Suprapubic skin (tissue), 4 donors: ENCODE measurements around the gene CXCR5. TPM values are rescaled to one million over a fixed set of nuclear protein-coding genes. Genes with fewer than 3 reads are reported as not detected.

Experiments
- DNase-seq, 2 donors: peaks; one replicate each; pipeline ENCODE4 v3.0.0-alpha.2; 2019; ENCODE audit warnings: low spot score in 2 of 2
- H3K27ac ChIP-seq: fragments of 200-600 bp; sonication (generic); one replicate; pipeline ENCODE4 v1.5.1; 2019
- H3K27me3 ChIP-seq: fragments of 200-600 bp; sonication (generic); one replicate; pipeline ENCODE4 v1.5.1; 2019
- H3K36me3 ChIP-seq: fragments of 200-600 bp; sonication (generic); one replicate; pipeline ENCODE4 v1.5.1; 2019
- H3K4me1 ChIP-seq: fragments of 200-600 bp; sonication (generic); one replicate; pipeline ENCODE4 v1.5.1; 2019
- H3K4me3 ChIP-seq: fragments of 200-600 bp; sonication (generic); one replicate; pipeline ENCODE4 v1.5.1; 2019; ENCODE audit warnings: mild to moderate bottlenecking
- H3K9me3 ChIP-seq: fragments of 200-600 bp; sonication (generic); one replicate; pipeline ENCODE4 v1.5.1; 2019
- EP300 ChIP-seq: sonication (generic); formaldehyde crosslinking; IDR thresholded peaks from one replicate; pipeline ENCODE4 v1.6.1; 2017; ENCODE audit warnings: antibody characterized with exemption
- POLR2A ChIP-seq, 2 donors: fragments of 450-650 bp; IDR thresholded peaks; one replicate each; pipeline ENCODE4 v1.6.1; 2017; ENCODE audit warnings: antibody characterized with exemption in 2 of 2, mild to moderate bottlenecking in 2 of 2, moderate library complexity in 2 of 2
- POLR2AphosphoS5 ChIP-seq, 3 donors: sonication (generic); formaldehyde crosslinking; IDR thresholded peaks; one replicate each; pipeline ENCODE4 v1.6.1; 2017; ENCODE audit warnings: antibody characterized with exemption in 3 of 3
- WGBS: methylation state at CpG from one replicate; pipeline ENCODE4 v1.1.5; 2018; 5-methylcytosine and 5-hydroxymethylcytosine counted together
- total RNA-seq, 4 donors: library from RNA; depleted of rRNA; stranded (reverse); fragments of >200 nt; gene quantifications; one replicate each; pipeline ENCODE4 v1.1.0, GENCODE V29; 2016
- TF ChIP-seq, protein P1 (sequence below), 2 donors: fragments of 200-600 bp in 1 of 2; fragments of 450-650 bp in 1 of 2; sonication (generic) in 1 of 2; IDR thresholded peaks; one replicate each; pipeline ENCODE4 v1.5.1; 2016 to 2019; ENCODE audit warnings: antibody characterized with exemption in 2 of 2, mild to moderate bottlenecking in 1 of 2, moderate library complexity in 1 of 2

Gene CXCR5
- total RNA-seq, 4 donors from 2014 or later, result not detected

DNA sequence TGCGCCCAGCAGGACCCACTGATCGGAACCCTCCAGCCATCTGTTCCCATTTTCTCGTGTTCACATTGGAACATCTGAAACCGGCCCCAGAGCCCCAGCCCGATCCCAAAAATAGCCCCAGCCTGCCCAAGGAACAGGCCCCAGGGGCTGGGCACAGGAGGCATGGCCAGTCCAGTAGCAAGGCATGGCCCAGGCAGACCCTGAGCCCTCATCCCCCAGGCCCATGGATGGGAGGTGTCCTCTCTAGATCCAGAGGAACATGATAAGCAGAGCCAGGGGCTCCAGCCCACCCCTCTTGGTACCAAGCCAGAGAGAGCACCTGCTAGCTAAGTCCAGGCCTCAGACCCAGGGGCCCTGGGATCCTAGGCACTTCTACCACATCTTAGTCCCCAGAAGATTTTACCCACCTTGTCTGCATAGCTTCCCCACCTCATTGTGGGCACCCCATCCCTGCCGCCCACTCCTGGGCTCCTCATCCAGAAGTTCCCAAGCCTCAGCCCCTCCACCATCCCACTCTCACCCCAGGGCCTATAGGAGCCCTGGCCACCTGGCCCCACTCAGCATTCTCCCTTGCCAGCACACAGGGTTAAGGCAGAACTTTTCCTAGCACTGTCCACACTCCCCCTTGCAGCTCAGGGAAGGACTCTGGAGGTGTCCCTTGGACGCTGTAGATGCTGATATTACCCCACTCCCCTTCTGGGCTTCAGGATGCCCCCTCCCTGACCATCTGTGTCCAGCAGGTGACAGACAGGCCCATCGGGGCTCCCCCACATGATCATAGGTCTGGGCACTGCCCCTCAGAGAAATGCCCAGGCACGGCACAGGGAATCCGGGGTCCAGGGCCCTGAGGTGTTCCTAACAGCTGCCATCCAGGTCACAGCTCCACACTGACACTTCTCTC, 32.5 kb downstream of the CXCR5 start:
- TF ChIP-seq POLR2A (IDR thresholded peaks at IDR 0.05) (no peak), EP300 (no peak), POLR2AphosphoS5 (IDR thresholded peaks at IDR 0.05) (no peak)
- TF ChIP-seq, protein P1, sequence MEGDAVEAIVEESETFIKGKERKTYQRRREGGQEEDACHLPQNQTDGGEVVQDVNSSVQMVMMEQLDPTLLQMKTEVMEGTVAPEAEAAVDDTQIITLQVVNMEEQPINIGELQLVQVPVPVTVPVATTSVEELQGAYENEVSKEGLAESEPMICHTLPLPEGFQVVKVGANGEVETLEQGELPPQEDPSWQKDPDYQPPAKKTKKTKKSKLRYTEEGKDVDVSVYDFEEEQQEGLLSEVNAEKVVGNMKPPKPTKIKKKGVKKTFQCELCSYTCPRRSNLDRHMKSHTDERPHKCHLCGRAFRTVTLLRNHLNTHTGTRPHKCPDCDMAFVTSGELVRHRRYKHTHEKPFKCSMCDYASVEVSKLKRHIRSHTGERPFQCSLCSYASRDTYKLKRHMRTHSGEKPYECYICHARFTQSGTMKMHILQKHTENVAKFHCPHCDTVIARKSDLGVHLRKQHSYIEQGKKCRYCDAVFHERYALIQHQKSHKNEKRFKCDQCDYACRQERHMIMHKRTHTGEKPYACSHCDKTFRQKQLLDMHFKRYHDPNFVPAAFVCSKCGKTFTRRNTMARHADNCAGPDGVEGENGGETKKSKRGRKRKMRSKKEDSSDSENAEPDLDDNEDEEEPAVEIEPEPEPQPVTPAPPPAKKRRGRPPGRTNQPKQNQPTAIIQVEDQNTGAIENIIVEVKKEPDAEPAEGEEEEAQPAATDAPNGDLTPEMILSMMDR (IDR thresholded peaks at IDR 0.05), result no peak
- peak overlapping the region; percentile 13 for H3K4me3 ChIP-seq

DNA sequence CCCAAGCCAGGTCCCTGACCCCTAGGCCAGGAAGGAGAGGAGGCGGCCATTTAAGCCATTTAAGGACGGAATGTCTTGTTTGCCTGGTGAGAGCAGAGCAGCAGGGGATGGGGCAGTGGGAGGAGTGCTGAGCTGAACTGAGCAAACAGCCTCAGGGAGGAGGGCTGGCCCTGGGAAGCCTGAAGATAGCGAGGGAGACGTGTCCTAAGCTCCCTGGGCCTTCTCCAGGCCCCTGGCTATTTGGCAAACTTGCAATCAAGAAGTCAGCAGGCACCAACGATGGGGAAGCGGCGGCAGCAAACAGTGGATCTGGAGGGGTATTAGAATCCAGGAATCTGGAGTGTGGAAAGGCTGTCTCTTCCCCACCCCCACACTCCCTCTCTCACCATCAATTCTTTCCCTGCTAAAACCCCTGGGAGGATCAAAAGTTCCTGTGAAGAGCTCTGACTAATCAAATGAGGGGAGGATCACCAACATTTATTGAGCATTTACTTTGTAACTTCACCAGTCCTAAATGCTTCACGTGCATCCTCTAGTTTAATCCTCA, 33.2 kb downstream of the CXCR5 start:
- TF ChIP-seq POLR2A (IDR thresholded peaks at IDR 0.05) (no peak), EP300 (no peak), POLR2AphosphoS5 (IDR thresholded peaks at IDR 0.05) (no peak)
- TF ChIP-seq, protein P1 (IDR thresholded peaks at IDR 0.05), result no peak

More for the DNA sequence above, 32.5 kb downstream of the CXCR5 start:
- peaks cover 100% of the 10 kb centered on the region for H3K4me1 ChIP-seq
- no peaks in the 10 kb centered on the region for H3K27me3 ChIP-seq
- H3K36me3 ChIP-seq, result no peaks in the 10 kb centered on the region
- WGBS, result 50% methylated on average over 2 of the region's 10 CpGs
- H3K27ac ChIP-seq, result peak overlapping the region; percentile 96
- no peak for DNase-seq
- no peaks in the 10 kb centered on the region for H3K9me3 ChIP-seq

DNA sequence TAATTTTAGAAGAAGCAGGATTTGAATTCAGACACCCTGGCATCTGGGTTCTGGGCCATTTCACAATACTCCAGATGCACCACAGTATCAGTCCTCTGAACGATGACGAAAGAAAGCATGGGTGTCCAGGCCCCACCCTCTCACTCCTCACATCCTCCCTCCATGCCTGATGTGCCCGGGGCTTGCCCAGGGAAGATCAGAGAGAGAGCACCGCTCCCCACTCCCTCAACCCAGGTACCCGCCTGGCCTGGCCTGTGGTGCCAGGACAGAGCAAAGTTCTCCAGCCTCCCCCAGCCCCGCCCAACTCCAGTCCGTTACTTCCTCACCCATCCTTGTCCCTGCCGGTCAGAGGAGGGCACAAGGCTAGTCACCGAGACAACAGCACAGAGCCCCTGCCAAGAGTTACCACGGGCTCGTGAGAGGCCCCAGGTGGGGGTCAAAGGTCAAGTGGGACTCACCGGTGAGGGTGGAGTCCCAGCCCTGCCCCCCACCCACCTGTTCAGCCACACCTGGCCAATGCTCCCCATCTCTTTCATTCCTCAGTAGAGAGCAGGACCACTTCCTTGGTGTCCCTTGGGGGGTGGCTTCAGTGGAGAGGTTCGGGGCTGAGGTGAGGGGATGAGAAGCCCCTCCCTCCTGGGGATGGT, 33.9 kb downstream of the CXCR5 start:
- no peak for TF ChIP-seq EP300
- TF ChIP-seq POLR2AphosphoS5 (IDR thresholded peaks at IDR 0.05), result peak in 1 of 3 donors; percentile 87
- no peak for TF ChIP-seq POLR2A (IDR thresholded peaks at IDR 0.05)
- WGBS, result 10% methylated on average over 4 of the region's 13 CpGs
- H3K27ac ChIP-seq, result peak overlapping the region; percentile 96
- H3K27me3 ChIP-seq, result no peaks in the 10 kb centered on the region
- H3K4me3 ChIP-seq, result peak overlapping the region; percentile 93
- DNase-seq, result peak in 1 of 2 donors; percentile 92
- peaks cover 100% of the 10 kb centered on the region for H3K4me1 ChIP-seq
- no peaks in the 10 kb centered on the region for H3K36me3 ChIP-seq
- no peaks in the 10 kb centered on the region for H3K9me3 ChIP-seq

More for the DNA sequence above, 33.2 kb downstream of the CXCR5 start:
- DNase-seq, result peak in 1 of 2 donors; percentile 89
- Histone ChIP-seq H3K27ac (peak overlapping the region; percentile 96), H3K4me3 (peak overlapping the region; percentile 93), H3K4me1 (peaks cover 100% of the 10 kb centered on the region), H3K27me3 (no peaks in the 10 kb centered on the region), H3K36me3 (no peaks in the 10 kb centered on the region), H3K9me3 (no peaks in the 10 kb centered on the region)
- WGBS, result 26% methylated on average over 8 of the region's 8 CpGs

DNA sequence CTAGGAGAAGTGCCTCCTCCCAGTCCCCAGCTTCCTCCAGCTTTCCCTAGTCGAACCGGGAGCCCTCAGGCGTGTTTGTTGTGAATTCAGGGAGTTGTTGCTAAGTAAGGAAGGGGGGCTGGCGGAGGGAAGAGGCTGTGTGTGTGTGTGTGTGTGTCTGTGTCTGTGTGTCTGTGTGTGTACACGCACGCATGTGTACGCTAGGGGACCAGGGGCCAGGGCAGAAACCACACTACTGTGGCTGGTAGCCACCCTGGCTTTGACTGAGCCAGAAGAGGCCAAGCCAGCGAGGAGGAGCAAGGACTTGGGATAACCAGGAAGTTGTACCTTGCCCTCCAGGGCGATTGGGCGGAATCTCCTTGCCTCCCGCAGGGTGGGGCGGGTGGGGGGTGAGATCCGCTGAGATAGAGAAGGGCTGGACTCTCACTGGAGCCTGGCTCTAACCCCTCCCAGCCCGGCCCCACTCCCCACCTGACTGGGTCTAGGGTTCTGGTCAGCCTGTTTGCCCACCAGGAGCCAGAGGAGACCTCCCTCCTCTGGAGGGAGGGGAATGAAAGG, 34.5 kb downstream of the CXCR5 start:
- WGBS, result 5% methylated on average over 14 of the region's 14 CpGs
- TF ChIP-seq, protein P1 (IDR thresholded peaks at IDR 0.05), result peak in 1 of 2 donors; percentile 5
- TF ChIP-seq EP300, result no peak
- Histone ChIP-seq H3K27me3 (no peaks in the 10 kb centered on the region), H3K36me3 (no peaks in the 10 kb centered on the region), H3K4me3 (peak overlapping the region; percentile 93), H3K4me1 (peaks cover 100% of the 10 kb centered on the region), H3K9me3 (no peaks in the 10 kb centered on the region), H3K27ac (peak overlapping the region; percentile 96)
- peak; percentile 94 to 95 for DNase-seq

DNA sequence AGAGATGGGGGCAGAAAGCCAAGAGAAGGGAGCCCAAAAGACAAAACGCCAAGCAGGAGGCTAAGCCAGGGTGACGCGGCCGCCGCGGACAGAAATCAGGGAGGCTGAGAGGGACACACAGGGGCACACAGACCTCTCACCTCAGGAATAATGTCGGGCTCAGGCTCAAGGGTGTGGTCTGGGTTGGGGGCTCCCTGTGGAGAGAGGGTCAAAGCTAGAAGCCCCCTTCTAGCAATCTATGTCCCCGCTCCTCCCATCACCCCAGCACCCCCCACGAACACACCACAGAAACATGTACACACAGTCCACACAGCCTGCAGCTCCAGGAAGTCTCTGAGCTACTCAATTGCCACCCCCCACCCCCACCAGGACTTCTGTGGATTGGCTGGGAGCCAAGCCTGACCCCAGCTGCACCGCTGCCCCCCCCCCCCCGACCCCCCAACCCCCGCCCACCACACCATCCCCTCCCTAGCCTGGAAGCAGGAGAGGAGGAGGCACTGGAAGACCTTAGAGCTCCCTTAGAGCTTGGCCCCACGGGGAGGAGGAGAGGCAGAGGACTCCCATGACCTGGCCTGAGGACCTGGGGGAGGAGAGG, 35.1 kb downstream of the CXCR5 start:
- Histone ChIP-seq H3K27me3 (no peaks in the 10 kb centered on the region), H3K4me3 (peak overlapping the region; percentile 93), H3K36me3 (no peaks in the 10 kb centered on the region), H3K4me1 (peaks cover 100% of the 10 kb centered on the region), H3K9me3 (no peaks in the 10 kb centered on the region), H3K27ac (peak overlapping the region; percentile 96)
- DNase-seq, result no peak
- TF ChIP-seq POLR2A (IDR thresholded peaks at IDR 0.05) (no peak), POLR2AphosphoS5 (IDR thresholded peaks at IDR 0.05) (no peak), EP300 (no peak)
- TF ChIP-seq, protein P1 (IDR thresholded peaks at IDR 0.05), result no peak
- 5% methylated on average over 9 of the region's 13 CpGs for WGBS
